Activated T-cell treated with anti-CD3 and anti-CD28 coated beads, Interleukin-2, amount 50 U/mL, for 4 hours (primary cell): ENCODE measurements around the gene EID1. TPM values are rescaled to one million over a fixed set of nuclear protein-coding genes. Genes with fewer than 3 reads are reported as not detected.
"Not testable (repeated sequence)": the region's sequence is repeated elsewhere in the genome, so short reads cannot be mapped to it uniquely, and the experiment has no call there.

Experiments used
- ATAC-seq, 2 donors: fragments of 200-7000 bp; cut with Tn5 transposase; one replicate each; pipeline ENCODE4 v1.10.0; 2021
- DNase-seq: peaks from one replicate; pipeline ENCODE4 v3.0.0-alpha.2; 2020
- H3K27me3 Mint-ChIP-seq: one replicate; pipeline ENCODE4 v1.8.0; 2021; ENCODE audit warnings: low read depth, mixed read lengths
- H3K36me3 Mint-ChIP-seq: one replicate; pipeline ENCODE4 v1.8.0; 2022; ENCODE audit warnings: mixed read lengths; ENCODE audit not compliant: insufficient read depth
- H3K4me1 Mint-ChIP-seq: one replicate; pipeline ENCODE4 v1.8.0; 2021; ENCODE audit warnings: low read depth, mixed read lengths
- H3K4me3 Mint-ChIP-seq: one replicate; pipeline ENCODE4 v1.8.0; 2021; ENCODE audit warnings: mild to moderate bottlenecking, moderate library complexity, mixed read lengths
- H3K9me3 Mint-ChIP-seq: one replicate; pipeline ENCODE4 v1.8.0; 2021; ENCODE audit warnings: mixed read lengths
- total RNA-seq, 3 donors: library from RNA; stranded (reverse); gene quantifications; one replicate each; pipeline ENCODE4 v1.2.1, GENCODE V29; 2021

The EID1 gene
- 100 to 1,000 TPM; 109 to 115 (median 109) TPM for total RNA-seq

- peak; percentile 93 to 94 for ATAC-seq
- H3K4me1 Mint-ChIP-seq: peaks cover 26% of the 10 kb centered on the region
Measured at GRCh38 chr15:48877630-48878595, at the start of gene EID1. Gene EID1, plus strand, starts transcription at chr15:48878134. Its CDS starts 43 bp downstream, at chr15:48878177.

GRCh38 chr15:48828471-48828870, 49.5 kb upstream of the EID1 start:
- Mint-ChIP-seq H3K4me3 (no peak overlapping the region), H3K4me1 (no peaks in the 10 kb centered on the region), H3K36me3 (no peaks in the 10 kb centered on the region), H3K27me3 (peaks cover 16% of the 10 kb centered on the region), H3K9me3 (peaks cover 13% of the 10 kb centered on the region)
- no peak for DNase-seq
- no peak for ATAC-seq

More at GRCh38 chr15:48877630-48878595, at the start of gene EID1:
- peaks cover 4% of the 10 kb centered on the region for H3K9me3 Mint-ChIP-seq
- peaks cover 16% of the 10 kb centered on the region for H3K36me3 Mint-ChIP-seq
- peak; percentile 86 for DNase-seq
- peaks cover 17% of the 10 kb centered on the region for H3K27me3 Mint-ChIP-seq
- peak within 1 kb of the TSS; percentile 98 for H3K4me3 Mint-ChIP-seq

- H3K9me3 Mint-ChIP-seq: peaks cover 16% of the 10 kb centered on the region
- H3K4me1 Mint-ChIP-seq: no peaks in the 10 kb centered on the region
- no peaks in the 10 kb centered on the region for H3K36me3 Mint-ChIP-seq
- H3K27me3 Mint-ChIP-seq: peaks cover 19% of the 10 kb centered on the region
- no peak for ATAC-seq
- no peak overlapping the region for H3K4me3 Mint-ChIP-seq
- no peak for DNase-seq
Measured at GRCh38 chr15:48828906-48829305, 49.0 kb upstream of the EID1 start.

GRCh38 chr15:48832648-48833047, 45.3 kb upstream of the EID1 start:
- DNase-seq (no peak), ATAC-seq (no peak)
- Mint-ChIP-seq H3K27me3 (peaks cover 31% of the 10 kb centered on the region), H3K4me3 (no peak overlapping the region), H3K9me3 (peaks cover 19% of the 10 kb centered on the region), H3K36me3 (no peaks in the 10 kb centered on the region), H3K4me1 (no peaks in the 10 kb centered on the region)

GRCh38 chr15:48833526-48834239, 44.3 kb upstream of the EID1 start:
- H3K27me3 Mint-ChIP-seq: peaks cover 33% of the 10 kb centered on the region
- DNase-seq: no peak
- H3K9me3 Mint-ChIP-seq: peaks cover 19% of the 10 kb centered on the region
- H3K36me3 Mint-ChIP-seq: no peaks in the 10 kb centered on the region
- no peak for ATAC-seq
- H3K4me3 Mint-ChIP-seq: no peak overlapping the region
- H3K4me1 Mint-ChIP-seq: no peaks in the 10 kb centered on the region

- Mint-ChIP-seq H3K27me3 (peaks cover 29% of the 10 kb centered on the region), H3K4me3 (no peak overlapping the region), H3K36me3 (no peaks in the 10 kb centered on the region), H3K4me1 (no peaks in the 10 kb centered on the region), H3K9me3 (peaks cover 19% of the 10 kb centered on the region)
- DNase-seq (no peak), ATAC-seq (no peak)
Measured at GRCh38 chr15:48834756-48835155, 43.2 kb upstream of the EID1 start.

- no peaks in the 10 kb centered on the region for H3K4me1 Mint-ChIP-seq
- no peak overlapping the region for H3K4me3 Mint-ChIP-seq
- ATAC-seq (no peak), DNase-seq (no peak)
- H3K9me3 Mint-ChIP-seq: no peaks in the 10 kb centered on the region
- no peaks in the 10 kb centered on the region for H3K36me3 Mint-ChIP-seq
- H3K27me3 Mint-ChIP-seq: peaks cover 4% of the 10 kb centered on the region
Measured at GRCh38 chr15:48842501-48842900, 35.4 kb upstream of the EID1 start.

GRCh38 chr15:48845123-48845522, 32.8 kb upstream of the EID1 start:
- Mint-ChIP-seq H3K4me1 (no peaks in the 10 kb centered on the region), H3K4me3 (no peak overlapping the region), H3K27me3 (peaks cover 6% of the 10 kb centered on the region), H3K36me3 (no peaks in the 10 kb centered on the region), H3K9me3 (no peaks in the 10 kb centered on the region)
- ATAC-seq (peak; percentile 48 to 51), DNase-seq (no peak)

- no peak for ATAC-seq
- H3K27me3 Mint-ChIP-seq: peaks cover 10% of the 10 kb centered on the region
- H3K4me3 Mint-ChIP-seq: no peak overlapping the region
- H3K4me1 Mint-ChIP-seq: no peaks in the 10 kb centered on the region
- no peak for DNase-seq
- no peaks in the 10 kb centered on the region for H3K9me3 Mint-ChIP-seq
- no peaks in the 10 kb centered on the region for H3K36me3 Mint-ChIP-seq
Measured at GRCh38 chr15:48850648-48851047, 27.3 kb upstream of the EID1 start.

- peaks cover 10% of the 10 kb centered on the region for H3K27me3 Mint-ChIP-seq
- DNase-seq (no peak), ATAC-seq (no peak)
- H3K36me3 Mint-ChIP-seq: no peaks in the 10 kb centered on the region
- no peaks in the 10 kb centered on the region for H3K9me3 Mint-ChIP-seq
- H3K4me3 Mint-ChIP-seq: no peak overlapping the region
- no peaks in the 10 kb centered on the region for H3K4me1 Mint-ChIP-seq
Measured at GRCh38 chr15:48851956-48852355, 26.0 kb upstream of the EID1 start.

GRCh38 chr15:48854434-48854833, 23.5 kb upstream of the EID1 start:
- not testable (repeated sequence) for H3K36me3 Mint-ChIP-seq, H3K27me3 Mint-ChIP-seq, H3K4me1 Mint-ChIP-seq, ATAC-seq, H3K9me3 Mint-ChIP-seq, DNase-seq, H3K4me3 Mint-ChIP-seq

- Mint-ChIP-seq H3K4me3 (no peak overlapping the region), H3K9me3 (no peaks in the 10 kb centered on the region), H3K36me3 (no peaks in the 10 kb centered on the region), H3K4me1 (no peaks in the 10 kb centered on the region), H3K27me3 (peaks cover 2% of the 10 kb centered on the region)
- no peak for DNase-seq
- no peak for ATAC-seq
Measured at GRCh38 chr15:48855501-48856440, 22.2 kb upstream of the EID1 start.

- Mint-ChIP-seq H3K4me3 (no peak overlapping the region), H3K4me1 (no peaks in the 10 kb centered on the region), H3K36me3 (no peaks in the 10 kb centered on the region), H3K9me3 (no peaks in the 10 kb centered on the region), H3K27me3 (no peaks in the 10 kb centered on the region)
- ATAC-seq (no peak), DNase-seq (no peak)
Measured at GRCh38 chr15:48856942-48857341, 21.0 kb upstream of the EID1 start.

GRCh38 chr15:48858401-48858800, 19.5 kb upstream of the EID1 start:
- H3K27me3 Mint-ChIP-seq: no peaks in the 10 kb centered on the region
- H3K36me3 Mint-ChIP-seq: no peaks in the 10 kb centered on the region
- H3K4me1 Mint-ChIP-seq: no peaks in the 10 kb centered on the region
- no peaks in the 10 kb centered on the region for H3K9me3 Mint-ChIP-seq
- no peak for DNase-seq
- H3K4me3 Mint-ChIP-seq: no peak overlapping the region
- ATAC-seq: no peak
